ENCODE data around the gene CD247.

CD247 gene

GRCh38 chr1:167428395-167428794, 89.9 kb downstream of the CD247 start:
- no peak for DNase-seq
- intact Hi-C loops (cut with DNase I), result no loop called here

GRCh38 chr1:167427848-167428247, 90.5 kb downstream of the CD247 start:
- DNase-seq, result peak in 1 of 10 donors; percentile 71
- intact Hi-C loops (cut with DNase I), result no loop called here

DNA sequence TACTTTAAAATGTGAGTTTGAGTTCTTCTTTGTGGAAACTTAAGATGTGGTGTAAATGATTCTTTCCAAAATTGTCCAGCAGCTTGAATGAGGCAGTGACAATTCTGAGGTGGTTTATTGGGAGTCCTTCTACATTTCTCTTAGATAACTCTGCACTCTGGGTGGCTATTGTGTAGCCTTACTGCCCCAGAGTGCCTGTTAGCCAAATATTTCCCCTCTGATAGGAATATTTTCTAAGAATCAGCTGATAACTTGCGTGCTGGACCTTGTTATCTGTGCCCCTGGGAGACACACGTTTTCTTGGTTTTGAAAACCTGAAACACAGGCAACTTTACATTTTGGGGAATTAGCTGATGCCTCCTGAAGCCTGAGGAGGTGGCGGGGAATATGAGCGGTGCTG, 91.6 kb downstream of the CD247 start:
- no peak for DNase-seq
- intact Hi-C loops (cut with DNase I), result no loop called here

DNA sequence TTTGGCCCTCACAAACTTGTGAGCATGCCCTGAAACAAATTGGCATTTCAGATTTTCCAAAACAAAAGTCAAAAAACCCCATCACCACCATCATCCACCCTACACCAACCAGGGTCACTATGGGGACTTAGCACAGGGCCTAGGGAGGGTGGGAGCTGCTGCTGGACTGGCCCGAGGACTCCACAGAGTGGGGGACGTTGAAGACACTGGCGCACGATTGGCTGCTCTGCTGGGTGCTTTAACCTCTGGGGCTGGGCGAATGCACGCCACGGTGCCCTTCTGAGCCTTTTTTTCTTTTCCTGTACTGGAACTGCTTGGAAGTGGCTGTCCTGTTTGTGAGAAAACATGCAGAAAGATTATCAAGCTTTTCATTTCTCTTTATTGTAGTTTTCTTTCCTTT, 92.8 kb downstream of the CD247 start:
- peak in 1 of 10 donors; percentile 67 for DNase-seq
- intact Hi-C loops (cut with DNase I), result no loop called here

- intact Hi-C loops (cut with DNase I), result no loop called here
- peak in 1 of 10 donors; percentile 45 for DNase-seq
These were observed 94.4 kb downstream of the CD247 start for GRCh38 chr1:167423684-167424619.

DNA sequence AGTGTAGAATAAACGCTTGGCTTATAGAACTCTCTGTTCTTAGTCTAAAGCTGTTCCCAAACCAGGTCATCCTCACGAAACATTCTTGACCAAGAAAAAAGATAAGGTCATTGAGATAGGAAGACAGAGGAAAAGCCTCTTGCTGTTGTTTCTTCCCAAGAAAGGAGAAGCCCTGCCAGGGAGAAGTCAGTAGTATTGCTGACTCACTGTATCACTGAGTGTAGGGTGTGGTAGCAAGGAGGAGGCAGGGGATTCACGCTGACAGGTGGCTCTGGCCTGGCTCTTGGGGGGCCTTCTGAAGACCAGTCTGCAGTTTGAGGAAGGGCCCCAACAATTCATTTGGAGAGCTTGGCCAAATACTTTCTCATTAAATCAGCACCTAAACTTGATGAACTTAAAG, 97.8 kb downstream of the CD247 start:
- intact Hi-C loops (cut with DNase I), result no loop called here
- DNase-seq, result no peak

DNA sequence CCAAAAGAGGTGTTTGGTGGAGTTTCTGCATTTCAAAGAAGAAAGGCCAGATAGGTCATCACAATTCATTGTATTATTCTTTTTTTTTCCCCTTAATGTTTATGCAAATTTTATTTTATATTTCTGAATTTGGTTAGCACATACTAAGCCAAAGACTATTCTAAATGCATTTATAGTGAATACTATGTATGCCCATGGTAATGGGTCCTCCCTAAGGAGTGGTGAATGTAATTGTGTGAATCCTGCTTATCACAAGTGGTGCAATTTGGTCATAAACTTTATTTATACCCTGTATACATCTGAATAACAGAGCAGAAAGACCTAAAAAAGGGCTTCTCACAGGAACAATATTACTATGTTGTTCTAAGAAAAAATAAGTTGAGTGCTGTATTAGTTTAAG, 99.1 kb downstream of the CD247 start:
- intact Hi-C loops (cut with DNase I), result no loop called here
- no peak for DNase-seq

DNA sequence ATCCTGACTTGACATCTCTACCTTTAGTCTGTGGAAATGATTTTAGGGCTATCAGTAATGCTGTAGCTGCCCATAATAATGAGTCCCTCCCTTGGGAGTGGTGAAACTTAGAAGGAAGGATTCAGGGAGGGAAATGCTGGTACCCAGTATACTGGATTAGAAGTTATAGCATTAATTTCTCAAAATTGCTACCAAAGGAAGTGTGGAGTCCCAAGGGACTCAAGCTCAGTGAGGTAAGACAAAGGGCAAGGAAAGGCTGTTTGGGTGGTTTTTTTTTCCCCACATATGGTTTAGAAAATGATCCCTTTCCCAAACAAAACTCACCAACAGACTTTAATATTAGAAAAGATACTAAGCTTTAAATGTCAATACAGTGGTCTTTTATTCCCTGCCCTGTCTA, 99.9 kb downstream of the CD247 start:
- no peak for DNase-seq
- intact Hi-C loops (cut with DNase I), result no loop called here

DNA sequence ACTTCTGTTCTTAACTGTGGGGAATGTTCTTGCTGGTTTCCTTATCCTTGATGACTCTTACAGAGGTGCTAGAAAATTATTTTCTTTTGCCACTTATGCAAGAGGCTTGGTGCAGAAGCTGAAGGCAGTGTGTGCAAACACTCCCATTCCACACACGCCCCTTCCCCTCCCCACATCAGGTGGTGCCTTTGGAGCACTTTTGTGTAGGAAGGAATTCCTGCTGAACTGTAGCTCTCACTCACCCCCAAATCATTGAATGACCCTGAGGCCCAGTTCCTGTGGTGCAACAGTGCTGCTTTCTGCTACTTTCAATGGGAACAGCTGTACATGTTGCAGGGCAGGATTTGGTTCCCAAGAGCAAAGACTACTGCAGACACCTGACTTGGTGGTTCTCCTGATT, 101.8 kb downstream of the CD247 start:
- intact Hi-C loops (cut with DNase I), result no loop called here
- DNase-seq, result no peak

- no peak for DNase-seq
- intact Hi-C loops (cut with DNase I), result no loop called here
These were observed 105.0 kb downstream of the CD247 start for GRCh38 chr1:167413328-167413727.

GRCh38 chr1:167412920-167413319, 105.4 kb downstream of the CD247 start:
- intact Hi-C loops (cut with DNase I), result no loop called here
- no peak for DNase-seq

DNA sequence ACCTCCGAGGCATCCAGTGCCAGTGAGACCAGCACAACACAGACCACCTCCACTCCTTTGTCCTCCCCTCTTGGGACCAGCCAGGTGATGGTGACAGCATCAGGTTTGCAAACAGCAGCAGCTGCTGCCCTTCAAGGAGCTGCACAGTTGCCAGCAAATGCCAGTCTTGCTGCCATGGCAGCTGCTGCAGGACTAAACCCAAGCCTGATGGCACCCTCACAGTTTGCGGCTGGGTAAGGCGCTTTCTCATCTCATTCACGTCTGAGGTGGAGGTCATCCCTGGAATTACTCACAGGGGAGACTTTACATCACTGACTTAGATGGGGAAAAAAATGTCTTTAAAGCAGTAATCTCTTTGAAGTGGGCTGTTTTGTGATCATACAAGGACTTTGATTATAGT, 106.3 kb downstream of the CD247 start:
- intact Hi-C loops (cut with DNase I), result no loop called here
- no peak for DNase-seq

GRCh38 chr1:167409183-167409582, 109.1 kb downstream of the CD247 start:
- DNase-seq, result no peak
- intact Hi-C loops (cut with DNase I), result no loop called here

DNA sequence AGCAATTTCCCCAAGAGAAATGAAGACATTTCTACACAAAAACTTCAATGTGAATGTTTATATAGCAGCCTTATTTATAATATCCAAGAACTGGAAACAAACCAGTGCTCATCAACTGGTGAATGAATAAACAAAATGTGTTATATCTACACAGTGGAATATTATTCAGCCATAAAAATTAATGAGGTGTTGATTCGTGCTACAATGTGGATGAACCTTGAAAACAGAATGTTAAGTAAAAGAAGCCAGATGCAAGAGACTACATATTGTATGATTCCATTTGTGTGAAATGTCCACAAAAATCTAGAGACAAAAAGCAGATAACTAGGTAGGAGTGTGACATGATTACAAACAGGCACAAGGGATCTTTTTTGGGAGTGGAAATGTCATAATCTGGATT, 110.0 kb downstream of the CD247 start:
- intact Hi-C loops (cut with DNase I), result no loop called here
- DNase-seq, result no peak

DNA sequence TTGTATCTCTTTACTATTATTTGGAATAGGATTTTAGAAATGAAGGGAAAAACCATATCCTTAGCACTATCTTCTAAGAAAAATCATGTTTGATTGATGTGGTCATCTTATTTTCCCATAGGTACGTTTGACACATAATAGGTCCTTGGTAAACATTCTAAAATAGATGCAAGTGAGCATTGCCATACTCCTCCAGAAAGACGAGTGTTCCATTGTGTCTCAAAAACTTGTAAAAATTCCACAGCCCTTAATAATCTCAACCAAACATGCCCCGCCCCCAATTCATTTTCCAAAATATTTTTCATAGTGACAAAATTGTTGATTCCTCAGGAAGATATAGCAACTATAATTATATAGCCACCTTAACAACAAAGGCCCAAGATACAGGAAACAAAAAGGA, 113.4 kb downstream of the CD247 start:
- no peak for DNase-seq
- intact Hi-C loops (cut with DNase I), result no loop called here

- no peak for DNase-seq
- intact Hi-C loops (cut with DNase I), result no loop called here
These were observed 114.0 kb downstream of the CD247 start for GRCh38 chr1:167404161-167404888.

GRCh38 chr1:167401260-167401873, 117.0 kb downstream of the CD247 start:
- peak in 3 of 10 donors; percentile 28 to 31 (median 28) for DNase-seq
- intact Hi-C loops (cut with DNase I), result no loop called here

- intact Hi-C loops (cut with DNase I), result no loop called here
- DNase-seq, result no peak
These were observed 117.9 kb downstream of the CD247 start for GRCh38 chr1:167400359-167400953.

DNA sequence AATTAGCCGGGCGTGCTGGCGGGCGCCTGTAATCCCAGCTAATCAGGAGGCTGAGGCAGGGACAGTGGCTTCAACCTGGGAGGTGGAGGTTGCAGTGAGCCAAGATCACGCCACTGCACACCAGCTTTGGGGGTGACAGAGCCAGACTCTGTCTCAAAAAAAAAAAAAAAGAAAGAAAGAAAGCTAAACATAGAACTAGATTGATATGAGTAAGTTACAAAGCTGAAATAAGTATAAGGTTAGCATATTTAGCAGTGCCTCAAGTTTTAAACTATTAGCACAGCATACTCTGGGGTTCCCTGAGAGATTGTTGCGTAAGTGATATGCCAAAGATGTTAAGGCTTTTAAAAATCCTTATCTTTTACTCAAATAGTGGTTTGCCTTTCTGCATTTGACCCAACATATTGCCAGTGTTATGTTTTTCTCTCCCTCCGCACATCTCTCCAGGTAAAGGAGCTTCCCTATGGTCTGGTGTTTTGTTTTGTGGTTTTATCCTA, 126.1 kb downstream of the CD247 start:
- intact Hi-C loops (cut with DNase I), result no loop called here
- DNase-seq, result no peak

DNA sequence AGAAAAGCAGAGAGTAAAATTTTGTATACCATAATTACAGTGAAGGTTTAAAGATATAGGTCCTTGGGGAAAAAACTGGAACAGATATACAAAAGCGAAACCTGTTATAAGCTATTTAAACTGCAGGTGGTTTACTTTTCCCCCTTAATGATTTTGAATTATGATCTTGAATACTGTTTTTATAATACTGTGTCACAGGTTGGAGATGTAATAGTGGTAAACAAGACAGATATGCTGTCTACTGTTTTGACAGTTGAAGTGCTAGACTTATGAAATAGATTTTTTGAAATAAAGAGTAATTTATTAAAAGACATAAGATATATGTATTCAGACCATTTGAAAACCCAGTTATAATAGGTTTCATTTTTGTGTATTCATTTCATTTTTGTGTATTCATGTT, 129.4 kb downstream of the CD247 start:
- intact Hi-C loops (cut with DNase I), result no loop called here
- no peak for DNase-seq
